Measurements from ENCODE around the gene PSENEN. TPM values are rescaled to one million over a fixed set of nuclear protein-coding genes. Genes with fewer than 3 reads are reported as not detected.

The PSENEN gene
- polyA plus RNA-seq, 2 of the 4 experiments (the other 2 are of a cell fraction) = 111 to 191 TPM

DNA sequence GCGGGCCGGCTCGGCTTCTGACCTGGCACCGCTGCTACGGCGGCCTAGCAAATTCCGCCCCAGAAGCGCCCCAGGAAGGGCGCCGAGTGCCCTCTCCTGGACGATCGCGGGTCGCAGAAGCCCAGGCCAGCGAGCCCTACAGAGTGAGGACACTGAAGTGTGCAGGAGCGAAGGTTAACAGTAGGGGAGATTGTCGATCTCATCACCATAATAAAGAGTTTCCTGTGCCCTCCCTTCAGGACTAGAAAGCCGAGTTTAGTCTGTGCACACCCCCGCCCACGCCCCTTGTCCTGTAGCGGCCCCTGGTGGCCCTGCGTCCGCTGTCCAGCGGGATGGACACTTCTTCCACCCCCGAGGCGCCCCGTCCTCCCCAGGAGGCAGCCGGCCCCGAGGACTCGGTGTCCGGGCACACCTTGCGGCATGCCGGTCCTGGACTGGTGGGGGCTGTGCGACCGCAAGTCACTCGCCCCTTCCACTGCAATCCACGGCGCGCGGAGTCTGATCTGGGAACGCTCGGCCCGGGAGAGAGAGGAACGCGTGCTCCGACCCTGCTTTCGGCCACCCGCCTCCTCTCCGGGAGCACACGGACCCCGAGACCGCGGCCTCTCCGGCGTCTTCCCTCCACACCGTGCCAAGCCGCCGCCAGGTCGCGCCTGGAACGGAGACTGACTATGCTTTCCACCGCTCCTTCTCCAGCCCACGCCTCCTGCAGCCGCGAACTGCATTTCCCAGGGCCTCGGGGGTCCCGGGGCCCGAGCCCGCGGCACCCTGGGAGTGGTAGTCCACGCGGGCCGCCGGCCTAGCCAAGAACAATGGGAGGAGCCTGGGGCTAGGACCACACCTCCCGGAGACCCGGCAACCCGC is 28.4 kb upstream of the PSENEN start:
- DNase-seq (ENCODE audit: low read depth in 1 of 2, low spot score in 1 of 2) (peak; percentile 95 to 99), ATAC-seq (peak; percentile 74 to 91), FAIRE-seq (peak; percentile 96)
- CTCF ChIA-PET = interaction anchor here (1.0 to 6.6 kb wide), 8 partner anchors 10 to 168 kb away, joined by 5 to 161 read pairs (median 22); partner anchors contain the start of gene ZBTB32
- peak overlapping the region; percentile 91 to 98 for H3K27ac ChIP-seq
- POLR2A ChIA-PET = no interaction called here
- H3K4me3 ChIP-seq = peak overlapping the region; percentile 87
- H3K4me2 ChIP-seq = peak overlapping the region; percentile 89
- 1% methylated on average over 62 of the region's 77 CpGs for WGBS (ENCODE audit: missing lambda C conversion rate)
- peaks cover 20% of the 10 kb centered on the region for H3K4me1 ChIP-seq
- no peaks in the 10 kb centered on the region for H3K9me3 ChIP-seq
- TF ChIP-seq HEYL (CRISPR knock-in tag; IDR thresholded peaks at IDR 0.05) (no peak), SMC3 (IDR thresholded peaks at IDR 0.05) (peak; percentile 98), MYC (IDR thresholded peaks at IDR 0.05; ENCODE audit: borderline replicate concordance, low read length) (peak; percentile 87), CHD2 (IDR thresholded peaks at IDR 0.05; ENCODE audit: low read length, partially characterized antibody) (no peak), MAFK (IDR thresholded peaks at IDR 0.05; ENCODE audit: partially characterized antibody) (no peak), SREBF2 (IDR thresholded peaks at IDR 0.05) (no peak), EP300 (IDR thresholded peaks at IDR 0.05) (no peak), PHF8 (IDR thresholded peaks at IDR 0.05; ENCODE audit: borderline replicate concordance, low read depth) (peak; percentile 28), TP53 (CRISPR knock-in tag; IDR thresholded peaks at IDR 0.05) (peak; percentile 47), TFCP2L1 (CRISPR knock-in tag; IDR thresholded peaks at IDR 0.05) (0 out of 2 replicates have a peak, but pooled peaks have one; percentile 70), NFE2L2 (conservative IDR thresholded peaks at IDR 0.05; ENCODE audit: low read length) (no peak), CEBPB (IDR thresholded peaks at IDR 0.05) (no peak), NR3C1 (IDR thresholded peaks at IDR 0.05) (no peak), FOXS1 (CRISPR knock-in tag; IDR thresholded peaks at IDR 0.05) (no peak), ZC3H11A (IDR thresholded peaks at IDR 0.05) (no peak), POLR2A (IDR thresholded peaks at IDR 0.05; ENCODE audit: low read length) (peak; percentile 74), ZSCAN20 (CRISPR knock-in tag; IDR thresholded peaks at IDR 0.05) (no peak), KDM5A (IDR thresholded peaks at IDR 0.05) (peak; percentile 94), RAD21 (conservative IDR thresholded peaks at IDR 0.05 in 1 of 2, IDR thresholded peaks at IDR 0.05 in 1 of 2) (peak; percentile 89 to 99), CHD4 (IDR thresholded peaks at IDR 0.05; ENCODE audit: borderline replicate concordance) (no peak), HDAC2 (IDR thresholded peaks at IDR 0.05) (no peak), RARB (CRISPR knock-in tag; IDR thresholded peaks at IDR 0.05) (no peak), HOXB13 (CRISPR knock-in tag; IDR thresholded peaks at IDR 0.05; ENCODE audit: low read depth) (0 out of 2 replicates have a peak, but pooled peaks have one; percentile 30), FOSL2 (IDR thresholded peaks at IDR 0.05) (no peak), FOSL2 (CRISPR knock-in tag; IDR thresholded peaks at IDR 0.05) (no peak)
- TF ChIP-seq, protein P1, sequence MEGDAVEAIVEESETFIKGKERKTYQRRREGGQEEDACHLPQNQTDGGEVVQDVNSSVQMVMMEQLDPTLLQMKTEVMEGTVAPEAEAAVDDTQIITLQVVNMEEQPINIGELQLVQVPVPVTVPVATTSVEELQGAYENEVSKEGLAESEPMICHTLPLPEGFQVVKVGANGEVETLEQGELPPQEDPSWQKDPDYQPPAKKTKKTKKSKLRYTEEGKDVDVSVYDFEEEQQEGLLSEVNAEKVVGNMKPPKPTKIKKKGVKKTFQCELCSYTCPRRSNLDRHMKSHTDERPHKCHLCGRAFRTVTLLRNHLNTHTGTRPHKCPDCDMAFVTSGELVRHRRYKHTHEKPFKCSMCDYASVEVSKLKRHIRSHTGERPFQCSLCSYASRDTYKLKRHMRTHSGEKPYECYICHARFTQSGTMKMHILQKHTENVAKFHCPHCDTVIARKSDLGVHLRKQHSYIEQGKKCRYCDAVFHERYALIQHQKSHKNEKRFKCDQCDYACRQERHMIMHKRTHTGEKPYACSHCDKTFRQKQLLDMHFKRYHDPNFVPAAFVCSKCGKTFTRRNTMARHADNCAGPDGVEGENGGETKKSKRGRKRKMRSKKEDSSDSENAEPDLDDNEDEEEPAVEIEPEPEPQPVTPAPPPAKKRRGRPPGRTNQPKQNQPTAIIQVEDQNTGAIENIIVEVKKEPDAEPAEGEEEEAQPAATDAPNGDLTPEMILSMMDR (IDR thresholded peaks at IDR 0.05) = peak; percentile 100
- TF ChIP-seq, protein P2, sequence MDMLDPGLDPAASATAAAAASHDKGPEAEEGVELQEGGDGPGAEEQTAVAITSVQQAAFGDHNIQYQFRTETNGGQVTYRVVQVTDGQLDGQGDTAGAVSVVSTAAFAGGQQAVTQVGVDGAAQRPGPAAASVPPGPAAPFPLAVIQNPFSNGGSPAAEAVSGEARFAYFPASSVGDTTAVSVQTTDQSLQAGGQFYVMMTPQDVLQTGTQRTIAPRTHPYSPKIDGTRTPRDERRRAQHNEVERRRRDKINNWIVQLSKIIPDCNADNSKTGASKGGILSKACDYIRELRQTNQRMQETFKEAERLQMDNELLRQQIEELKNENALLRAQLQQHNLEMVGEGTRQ (IDR thresholded peaks at IDR 0.05) = no peak
- TF ChIP-seq, protein P3, sequence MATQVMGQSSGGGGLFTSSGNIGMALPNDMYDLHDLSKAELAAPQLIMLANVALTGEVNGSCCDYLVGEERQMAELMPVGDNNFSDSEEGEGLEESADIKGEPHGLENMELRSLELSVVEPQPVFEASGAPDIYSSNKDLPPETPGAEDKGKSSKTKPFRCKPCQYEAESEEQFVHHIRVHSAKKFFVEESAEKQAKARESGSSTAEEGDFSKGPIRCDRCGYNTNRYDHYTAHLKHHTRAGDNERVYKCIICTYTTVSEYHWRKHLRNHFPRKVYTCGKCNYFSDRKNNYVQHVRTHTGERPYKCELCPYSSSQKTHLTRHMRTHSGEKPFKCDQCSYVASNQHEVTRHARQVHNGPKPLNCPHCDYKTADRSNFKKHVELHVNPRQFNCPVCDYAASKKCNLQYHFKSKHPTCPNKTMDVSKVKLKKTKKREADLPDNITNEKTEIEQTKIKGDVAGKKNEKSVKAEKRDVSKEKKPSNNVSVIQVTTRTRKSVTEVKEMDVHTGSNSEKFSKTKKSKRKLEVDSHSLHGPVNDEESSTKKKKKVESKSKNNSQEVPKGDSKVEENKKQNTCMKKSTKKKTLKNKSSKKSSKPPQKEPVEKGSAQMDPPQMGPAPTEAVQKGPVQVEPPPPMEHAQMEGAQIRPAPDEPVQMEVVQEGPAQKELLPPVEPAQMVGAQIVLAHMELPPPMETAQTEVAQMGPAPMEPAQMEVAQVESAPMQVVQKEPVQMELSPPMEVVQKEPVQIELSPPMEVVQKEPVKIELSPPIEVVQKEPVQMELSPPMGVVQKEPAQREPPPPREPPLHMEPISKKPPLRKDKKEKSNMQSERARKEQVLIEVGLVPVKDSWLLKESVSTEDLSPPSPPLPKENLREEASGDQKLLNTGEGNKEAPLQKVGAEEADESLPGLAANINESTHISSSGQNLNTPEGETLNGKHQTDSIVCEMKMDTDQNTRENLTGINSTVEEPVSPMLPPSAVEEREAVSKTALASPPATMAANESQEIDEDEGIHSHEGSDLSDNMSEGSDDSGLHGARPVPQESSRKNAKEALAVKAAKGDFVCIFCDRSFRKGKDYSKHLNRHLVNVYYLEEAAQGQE (IDR thresholded peaks at IDR 0.05) = no peak
- TF ChIP-seq, protein P4, sequence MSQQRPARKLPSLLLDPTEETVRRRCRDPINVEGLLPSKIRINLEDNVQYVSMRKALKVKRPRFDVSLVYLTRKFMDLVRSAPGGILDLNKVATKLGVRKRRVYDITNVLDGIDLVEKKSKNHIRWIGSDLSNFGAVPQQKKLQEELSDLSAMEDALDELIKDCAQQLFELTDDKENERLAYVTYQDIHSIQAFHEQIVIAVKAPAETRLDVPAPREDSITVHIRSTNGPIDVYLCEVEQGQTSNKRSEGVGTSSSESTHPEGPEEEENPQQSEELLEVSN (IDR thresholded peaks at IDR 0.05; ENCODE audit: borderline replicate concordance, low read depth) = peak; percentile 78; the same call in 1 of the 2 replicates
- TF ChIP-seq, protein P5, sequence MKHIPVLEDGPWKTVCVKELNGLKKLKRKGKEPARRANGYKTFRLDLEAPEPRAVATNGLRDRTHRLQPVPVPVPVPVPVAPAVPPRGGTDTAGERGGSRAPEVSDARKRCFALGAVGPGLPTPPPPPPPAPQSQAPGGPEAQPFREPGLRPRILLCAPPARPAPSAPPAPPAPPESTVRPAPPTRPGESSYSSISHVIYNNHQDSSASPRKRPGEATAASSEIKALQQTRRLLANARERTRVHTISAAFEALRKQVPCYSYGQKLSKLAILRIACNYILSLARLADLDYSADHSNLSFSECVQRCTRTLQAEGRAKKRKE (CRISPR knock-in tag; IDR thresholded peaks at IDR 0.05; ENCODE audit: low read depth) = 0 out of 2 replicates have a peak, but pooled peaks have one; percentile 16
- TF ChIP-seq, protein P6, sequence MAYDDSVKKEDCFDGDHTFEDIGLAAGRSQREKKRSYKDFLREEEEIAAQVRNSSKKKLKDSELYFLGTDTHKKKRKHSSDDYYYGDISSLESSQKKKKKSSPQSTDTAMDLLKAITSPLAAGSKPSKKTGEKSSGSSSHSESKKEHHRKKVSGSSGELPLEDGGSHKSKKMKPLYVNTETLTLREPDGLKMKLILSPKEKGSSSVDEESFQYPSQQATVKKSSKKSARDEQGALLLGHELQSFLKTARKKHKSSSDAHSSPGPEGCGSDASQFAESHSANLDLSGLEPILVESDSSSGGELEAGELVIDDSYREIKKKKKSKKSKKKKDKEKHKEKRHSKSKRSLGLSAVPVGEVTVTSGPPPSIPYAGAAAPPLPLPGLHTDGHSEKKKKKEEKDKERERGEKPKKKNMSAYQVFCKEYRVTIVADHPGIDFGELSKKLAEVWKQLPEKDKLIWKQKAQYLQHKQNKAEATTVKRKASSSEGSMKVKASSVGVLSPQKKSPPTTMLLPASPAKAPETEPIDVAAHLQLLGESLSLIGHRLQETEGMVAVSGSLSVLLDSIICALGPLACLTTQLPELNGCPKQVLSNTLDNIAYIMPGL (CRISPR knock-in tag; IDR thresholded peaks at IDR 0.05; ENCODE audit: borderline replicate concordance) = peak; percentile 82; the same call in 1 of the 2 replicates

Data from A549 (cell line).